ENCODE measurements around the gene PSME2.

Gene PSME2

GRCh38 chr14:24103451-24103850, 43.0 kb downstream of the PSME2 start:
- DNase-seq (ENCODE audit: low read depth): no peak
- no peak for TF ChIP-seq CTCF (IDR thresholded peaks at IDR 0.05; ENCODE audit: low read depth, low read length, missing control alignments)

GRCh38 chr14:24102357-24103048, 43.9 kb downstream of the PSME2 start:
- no peak for TF ChIP-seq CTCF (IDR thresholded peaks at IDR 0.05; ENCODE audit: low read depth, low read length, missing control alignments)
- no peak for DNase-seq (ENCODE audit: low read depth)

More at GRCh38 chr14:24103451-24103850, 43.0 kb downstream of the PSME2 start:
- no peak overlapping the region for H3K4me3 ChIP-seq (ENCODE audit: low read depth, low read length)

GRCh38 chr14:24100982-24101494, 45.4 kb downstream of the PSME2 start:
- H3K4me3 ChIP-seq (ENCODE audit: low read depth, low read length): no peak overlapping the region
- DNase-seq (ENCODE audit: low read depth): no peak
- TF ChIP-seq CTCF (IDR thresholded peaks at IDR 0.05; ENCODE audit: low read depth, low read length, missing control alignments): no peak

More at GRCh38 chr14:24102357-24103048, 43.9 kb downstream of the PSME2 start:
- no peak overlapping the region for H3K4me3 ChIP-seq (ENCODE audit: low read depth, low read length)

GRCh38 chr14:24100197-24100981, 46.0 kb downstream of the PSME2 start:
- TF ChIP-seq CTCF (IDR thresholded peaks at IDR 0.05; ENCODE audit: low read depth, low read length, missing control alignments): no peak
- no peak for DNase-seq (ENCODE audit: low read depth)
- H3K4me3 ChIP-seq (ENCODE audit: low read depth, low read length): no peak overlapping the region

- TF ChIP-seq CTCF (IDR thresholded peaks at IDR 0.05; ENCODE audit: low read depth, low read length, missing control alignments): no peak
- no peak overlapping the region for H3K4me3 ChIP-seq (ENCODE audit: low read depth, low read length)
- no peak for DNase-seq (ENCODE audit: low read depth)
Observed at GRCh38 chr14:24098927-24099813, 47.2 kb downstream of the PSME2 start.

- no peak for DNase-seq (ENCODE audit: low read depth)
- H3K4me3 ChIP-seq (ENCODE audit: low read depth, low read length): no peak overlapping the region
- no peak for TF ChIP-seq CTCF (IDR thresholded peaks at IDR 0.05; ENCODE audit: low read depth, low read length, missing control alignments)
Observed at GRCh38 chr14:24098229-24098926, 48.0 kb downstream of the PSME2 start.

Data from GM12864 (cell line).